GM18511 (cell line): ENCODE results near the gene RTN4R.
"Not testable (repeated sequence)": the region's sequence is repeated elsewhere in the genome, so short reads cannot be mapped to it uniquely, and the experiment has no call there.

Source experiments
- ATAC-seq: cut with Tn5 transposase; IDR thresholded peaks from one replicate; pipeline ENCODE4 v1.9.1; 2021; ENCODE audit warnings: mild to moderate bottlenecking, moderate library complexity; ENCODE audit not compliant: unreplicated experiment

Gene RTN4R

DNA sequence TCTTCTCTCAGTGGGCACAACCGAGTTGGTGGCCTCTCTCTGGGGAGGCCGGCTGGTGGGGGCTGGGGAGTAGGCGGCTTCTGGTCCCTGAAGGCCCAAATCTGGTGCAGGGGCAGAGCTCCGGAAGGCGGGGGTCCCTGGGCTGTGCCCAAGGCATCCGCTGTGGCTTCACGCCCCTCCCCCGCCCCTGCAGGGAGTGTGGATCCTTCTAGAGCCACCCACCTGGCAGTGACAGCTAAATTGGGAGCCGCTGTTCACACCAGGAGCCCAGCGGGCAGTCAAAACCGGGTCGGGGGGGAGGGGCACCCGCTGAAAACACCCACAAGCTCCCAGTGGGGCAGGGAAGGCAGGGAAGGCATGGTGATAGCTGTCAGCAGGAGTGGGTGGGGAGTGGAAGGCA lies 4.6 kb upstream of the RTN4R start:
- no peak for ATAC-seq

DNA sequence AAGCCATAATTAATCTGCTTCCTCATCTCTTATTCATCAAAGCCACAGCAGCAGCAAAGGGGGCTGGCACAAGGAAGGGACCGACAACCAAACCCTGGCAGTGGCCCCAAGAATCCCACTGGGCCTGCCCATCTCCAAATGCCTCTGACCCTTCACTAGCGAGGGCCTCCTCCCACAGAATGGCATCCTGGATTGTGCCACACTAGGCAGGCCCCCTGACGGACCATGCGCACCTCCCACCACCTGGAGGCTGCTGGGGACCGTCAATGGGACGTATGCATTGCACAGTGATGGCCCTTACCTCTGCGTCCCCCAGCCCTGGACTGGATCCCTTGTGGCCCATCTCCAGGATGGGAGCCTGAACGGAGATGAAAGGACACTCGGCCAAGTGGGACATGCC lies 4.1 kb upstream of the RTN4R start:
- ATAC-seq = no peak

DNA sequence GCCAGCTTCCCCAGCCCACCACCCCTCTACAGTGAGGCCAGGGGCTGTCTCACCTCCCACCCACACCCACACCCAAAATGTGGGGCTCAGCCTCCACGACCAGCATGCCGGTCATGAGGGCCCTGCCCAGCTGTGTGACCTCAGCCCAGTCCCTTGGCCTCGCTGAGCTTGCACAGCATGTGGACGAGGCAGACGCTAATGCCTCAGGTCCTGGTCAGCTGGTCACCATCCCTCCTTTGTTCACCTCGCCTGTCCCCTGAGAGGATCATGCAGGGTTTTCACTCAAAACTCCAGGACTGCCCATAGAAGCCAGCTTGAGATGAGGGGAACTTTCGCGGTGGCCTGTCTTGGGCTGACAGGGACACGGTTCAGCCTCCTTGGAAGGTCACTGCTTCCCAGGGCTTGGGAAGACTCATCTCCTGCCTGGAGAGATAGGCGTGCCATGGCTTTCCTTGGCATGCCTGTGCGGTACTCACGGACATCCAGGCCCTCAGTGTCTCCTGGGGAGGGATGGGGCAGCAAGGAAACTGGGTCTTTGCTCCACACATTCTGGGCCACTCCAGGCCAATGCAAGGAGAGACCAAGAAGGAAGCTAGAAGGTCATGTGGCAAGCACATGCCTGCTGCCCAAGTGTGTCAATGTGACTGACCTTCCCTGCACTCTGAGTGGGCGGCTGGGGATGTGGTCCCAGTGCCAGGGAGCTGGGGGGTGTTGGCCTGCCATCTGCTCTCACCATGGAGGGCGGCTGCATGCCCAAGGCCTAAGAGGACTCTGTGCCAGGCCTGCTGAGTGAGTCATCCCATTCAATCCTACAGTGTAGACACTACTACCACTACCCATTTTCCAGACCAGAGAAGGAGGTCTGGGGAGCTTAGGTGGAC lies 3.2 kb upstream of the RTN4R start:
- no peak for ATAC-seq

DNA sequence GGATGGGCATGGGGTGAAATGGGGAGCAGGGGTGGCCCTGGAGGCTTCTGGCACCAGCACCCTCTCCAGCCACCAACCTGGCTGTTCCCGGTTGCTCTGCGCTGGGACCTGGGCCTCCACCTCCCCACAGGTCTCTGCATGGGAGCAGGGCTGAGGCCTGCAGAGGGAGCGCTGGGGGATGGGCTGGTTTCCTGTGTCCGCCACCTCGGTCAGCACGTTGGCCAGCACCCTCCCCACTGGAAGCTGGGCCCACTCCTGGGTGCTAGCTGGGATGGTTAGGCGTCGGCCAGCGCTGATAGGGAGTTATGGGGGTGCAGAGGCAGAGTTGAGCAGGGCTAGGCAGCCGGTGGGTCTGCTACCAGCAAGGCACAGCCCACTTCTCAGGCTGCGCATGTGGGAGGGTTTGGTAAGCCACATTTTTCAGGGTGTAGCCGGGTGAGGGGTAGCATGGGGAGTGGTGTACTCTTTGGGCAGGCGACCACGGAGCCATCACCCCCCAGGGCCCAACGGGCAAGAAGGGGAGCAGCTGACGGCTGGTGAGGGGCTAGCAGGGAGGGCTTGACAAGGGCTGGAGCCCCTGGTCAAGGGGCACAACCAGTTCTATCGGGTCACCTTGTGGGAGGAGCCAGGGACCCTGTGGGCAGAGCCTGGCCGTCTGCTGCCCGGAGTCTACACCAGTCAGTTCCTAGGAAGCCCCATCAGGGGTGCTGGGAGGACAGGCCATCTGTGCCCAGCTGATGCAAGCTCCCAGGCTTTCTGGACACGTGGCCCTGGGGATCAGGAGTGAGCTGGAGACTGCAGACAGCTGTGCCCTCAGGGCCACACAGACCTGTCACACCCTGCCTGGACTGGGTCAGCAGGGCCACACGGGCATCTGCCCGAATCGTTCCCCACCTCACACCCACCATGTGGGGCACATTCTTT lies 2.3 kb upstream of the RTN4R start:
- not testable (repeated sequence) for ATAC-seq

DNA sequence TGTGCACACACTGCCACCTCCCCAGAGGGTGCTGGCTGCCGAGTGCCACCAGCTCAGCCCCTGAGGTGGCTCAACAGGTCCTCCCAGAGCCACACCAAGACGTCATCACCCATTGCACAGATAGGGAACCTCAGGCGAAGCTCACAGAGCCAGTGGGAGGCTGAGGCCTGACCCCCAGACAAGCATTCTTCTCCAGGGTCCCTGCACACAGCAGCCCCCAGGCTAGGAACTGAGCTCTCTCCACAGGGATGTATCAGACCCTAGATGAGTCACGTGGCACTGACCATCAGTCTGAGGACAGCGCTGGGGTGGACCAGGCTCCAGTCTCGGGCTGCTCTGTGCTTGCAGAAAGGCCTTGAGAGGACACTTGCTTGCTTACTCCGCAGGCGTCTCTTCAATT lies 1.6 kb upstream of the RTN4R start:
- ATAC-seq = not testable (repeated sequence)

DNA sequence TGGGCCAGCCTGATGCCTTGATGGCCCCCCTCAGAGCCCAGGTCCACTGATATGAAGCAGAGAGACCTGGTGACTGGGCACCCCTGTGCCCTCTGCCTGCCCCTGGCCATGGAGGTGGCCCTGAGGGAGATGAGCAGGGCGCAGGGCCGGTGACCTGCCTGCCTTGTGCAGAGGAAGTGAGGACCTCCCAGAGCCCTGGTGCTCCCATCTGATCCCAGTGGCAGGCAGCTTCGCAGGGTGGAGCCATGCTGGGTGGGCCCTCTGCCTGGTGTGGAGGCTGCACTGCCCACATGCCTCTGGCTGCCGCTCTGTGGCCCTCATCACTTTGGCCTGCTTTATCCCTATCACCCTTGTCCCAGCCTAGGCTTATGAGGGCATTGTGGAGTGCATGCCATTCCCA lies 1.1 kb upstream of the RTN4R start:
- not testable (repeated sequence) for ATAC-seq

DNA sequence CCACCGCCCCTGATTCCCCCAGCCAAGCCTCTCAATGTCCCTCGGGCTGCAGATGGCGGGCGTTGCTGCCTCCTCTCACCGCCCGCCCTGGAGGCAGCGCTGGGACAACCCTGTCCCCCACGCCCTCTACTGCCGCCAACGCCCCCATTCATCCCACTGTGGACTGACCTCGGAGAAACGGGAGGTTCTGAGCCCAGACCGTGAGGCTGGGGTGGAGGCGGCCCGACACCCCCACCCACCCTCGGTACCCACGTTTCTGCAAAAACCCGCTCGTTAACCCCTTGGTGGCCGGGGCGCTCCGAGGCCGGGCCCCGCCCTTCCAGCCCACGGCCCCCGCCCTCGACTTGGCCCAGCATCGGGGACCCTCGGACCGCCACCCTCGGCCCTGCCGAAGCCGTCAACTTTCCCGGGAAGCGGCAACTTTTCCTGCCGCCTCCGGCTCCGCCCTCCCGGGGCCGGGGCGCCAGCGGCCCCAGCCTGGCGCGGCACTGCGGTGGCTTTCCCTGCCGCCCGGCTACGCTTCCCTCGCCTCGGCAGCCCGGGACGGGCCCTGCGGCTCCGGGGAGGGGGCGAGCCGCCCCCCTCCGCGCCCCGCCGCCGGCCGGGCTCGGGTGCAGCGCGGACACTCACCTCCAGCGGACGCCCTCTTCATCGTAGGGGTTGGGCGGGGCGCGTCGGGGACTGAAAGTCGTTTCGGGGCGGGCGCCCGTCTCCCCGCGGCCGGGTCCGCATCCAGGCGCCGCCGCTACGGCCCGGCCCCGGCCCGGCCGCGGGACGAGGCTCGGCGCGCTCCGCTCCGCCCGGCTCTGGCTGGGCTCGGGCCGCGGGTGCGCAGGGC lies 458 bp downstream of the RTN4R start:
- peak; percentile 6 for ATAC-seq

DNA sequence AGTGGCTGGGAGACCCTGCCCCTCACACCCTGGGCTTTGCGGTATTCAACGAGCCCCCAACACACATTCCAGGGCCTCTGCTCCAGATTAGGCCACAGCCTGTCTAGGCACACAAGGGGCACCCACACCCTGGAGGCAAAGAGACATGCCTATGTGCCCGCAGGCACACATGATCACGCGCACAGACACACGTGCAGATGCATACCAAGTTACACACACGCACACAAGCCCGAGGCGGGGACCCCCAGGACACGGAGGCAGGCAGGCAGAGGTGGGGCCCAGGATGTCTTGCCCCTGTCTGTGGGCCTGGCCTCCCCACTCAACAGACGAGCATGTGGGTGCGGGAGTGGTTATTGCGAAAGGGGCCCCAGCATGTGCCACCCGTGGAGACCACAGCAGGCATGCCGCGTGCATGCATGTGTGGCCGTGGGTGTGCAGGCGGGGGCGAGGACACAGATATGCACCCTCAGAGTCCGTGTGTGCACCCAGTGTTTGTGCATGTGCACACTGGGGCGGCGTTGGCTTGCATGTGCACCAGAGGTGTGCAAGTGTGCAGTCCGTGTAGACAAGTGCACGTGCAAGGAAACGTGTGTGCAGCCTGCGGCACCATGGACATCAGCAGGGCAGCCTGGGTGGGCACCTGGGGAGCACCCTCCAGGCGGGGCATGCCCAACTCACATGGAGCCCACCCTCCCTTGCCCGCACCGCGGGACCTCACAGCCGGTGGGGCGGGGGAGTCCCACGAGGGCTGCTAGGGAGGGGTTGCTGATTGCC lies 1.3 kb downstream of the RTN4R start:
- ATAC-seq = not testable (repeated sequence)

DNA sequence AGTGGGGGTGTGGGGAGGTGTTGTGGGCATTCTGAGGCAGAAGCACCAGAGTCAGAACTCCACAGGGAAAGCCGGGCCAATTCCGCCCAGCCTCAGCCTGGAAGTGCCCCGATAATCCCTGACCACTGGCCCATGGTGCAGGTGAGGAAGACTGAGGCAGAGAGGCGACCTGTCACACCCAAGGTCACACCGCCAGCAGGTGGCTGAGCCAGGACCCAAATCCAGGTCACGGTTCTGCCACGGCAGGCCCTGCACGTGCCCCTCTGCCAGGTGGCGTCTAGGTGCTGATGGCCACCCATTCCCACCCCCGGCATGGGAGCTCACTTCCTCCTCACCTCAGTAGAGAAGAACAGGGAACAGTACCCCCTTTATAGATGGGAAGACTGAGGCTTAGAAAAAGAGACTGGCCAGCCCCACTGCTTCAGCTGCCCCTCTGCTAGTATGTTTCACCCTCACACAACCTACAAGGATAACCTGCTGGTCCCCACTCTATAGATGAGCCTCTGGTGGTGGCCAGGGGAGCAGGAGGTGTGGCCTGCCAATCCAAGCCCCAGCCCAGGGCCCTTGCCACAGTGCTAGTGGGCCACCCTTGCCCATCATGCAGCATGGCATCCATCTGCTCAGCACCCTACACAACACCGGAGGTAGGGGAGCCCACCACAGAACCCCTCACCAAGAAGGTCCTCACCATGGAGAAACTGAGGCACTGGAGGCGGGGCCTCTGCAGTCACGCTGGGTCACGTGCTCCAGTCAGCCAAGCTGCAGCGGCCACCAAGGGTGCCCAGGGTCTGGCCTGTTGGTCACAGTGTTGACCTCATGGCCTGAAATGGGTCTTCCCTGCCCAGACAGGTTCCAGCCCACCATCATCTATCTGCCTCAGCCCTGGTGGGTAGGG lies 2.1 kb downstream of the RTN4R start:
- not testable (repeated sequence) for ATAC-seq

DNA sequence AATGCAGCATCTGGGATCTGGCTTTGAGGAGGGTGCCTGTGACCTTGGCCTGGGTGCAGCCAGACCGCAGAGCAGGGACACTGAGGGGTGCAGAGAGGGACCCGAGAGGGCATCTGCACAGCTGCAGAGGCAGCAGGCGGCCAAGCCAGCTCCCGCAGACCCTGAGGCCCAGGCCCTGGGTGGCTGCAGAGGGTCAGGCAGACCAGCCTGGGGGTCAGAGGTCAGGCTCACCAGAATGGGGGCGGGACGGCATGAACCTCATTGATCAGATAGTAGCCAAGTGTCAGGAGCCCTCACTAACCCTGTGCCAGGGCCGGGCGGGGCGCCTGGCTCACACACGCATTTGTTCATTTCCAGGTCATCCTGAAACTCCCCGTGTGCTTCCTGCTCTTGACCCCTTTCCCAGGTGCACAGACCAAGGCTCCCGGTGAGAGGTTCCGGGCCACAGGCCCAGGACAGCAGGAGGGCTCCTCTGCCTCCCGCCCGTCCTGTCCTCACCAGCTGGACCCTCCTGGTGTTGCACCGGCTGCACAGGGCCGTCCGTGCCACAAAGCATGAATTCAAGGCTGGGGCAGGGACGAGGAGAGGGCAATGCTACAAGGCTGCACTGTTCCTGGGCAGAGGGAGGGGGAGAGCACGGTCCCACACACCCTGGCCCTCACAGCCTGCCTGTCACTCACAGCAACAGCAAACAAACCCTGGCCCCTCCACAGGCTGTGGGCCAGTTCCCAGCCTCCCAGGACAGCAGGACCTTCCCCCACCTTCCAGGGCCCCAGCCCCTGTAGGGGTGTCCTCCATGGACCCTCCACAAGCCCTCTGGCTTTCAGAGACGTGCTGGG lies 3.3 kb downstream of the RTN4R start:
- ATAC-seq = no peak

DNA sequence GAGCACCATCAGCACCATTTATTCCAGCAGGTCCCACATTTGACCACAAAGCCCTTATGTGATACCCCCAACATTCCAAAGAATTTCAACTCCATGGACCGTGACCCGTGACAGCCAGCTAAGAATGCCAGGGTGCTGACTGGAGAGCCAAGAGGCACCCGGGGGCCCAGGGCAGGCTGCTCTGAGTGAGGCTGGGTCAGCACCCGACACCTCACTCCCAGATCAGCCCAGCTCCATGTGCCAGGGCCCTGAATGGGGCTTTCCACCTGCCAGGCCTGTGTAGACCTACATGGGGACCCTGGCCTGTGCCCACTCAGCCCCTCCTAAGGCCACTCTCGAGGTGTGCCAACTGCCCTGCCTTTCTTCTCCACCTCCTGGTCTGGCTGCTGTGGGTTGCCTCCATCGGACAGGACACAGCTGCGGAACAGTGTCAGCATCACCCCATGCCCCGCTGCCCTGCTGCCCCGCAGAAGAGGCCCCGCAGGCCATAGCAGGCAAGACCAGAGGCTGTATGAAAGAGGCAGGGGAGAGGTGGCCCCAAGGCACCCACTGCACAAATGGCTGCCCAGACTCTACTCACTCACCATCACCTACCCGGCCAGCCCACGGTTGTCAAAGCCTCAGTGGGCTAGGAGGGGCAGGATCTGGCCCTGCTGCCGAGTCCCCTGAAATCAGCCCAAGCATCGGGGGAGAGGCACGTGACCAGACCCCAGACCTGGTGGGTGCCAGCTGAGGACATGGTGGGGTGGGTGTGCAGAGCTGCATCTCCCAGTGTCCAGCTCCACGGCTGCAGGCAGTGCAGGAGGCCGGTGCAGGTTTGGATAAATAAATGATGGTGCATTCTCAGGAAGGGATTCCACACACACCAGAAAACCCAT lies 4.5 kb downstream of the RTN4R start:
- ATAC-seq = not testable (repeated sequence)

DNA sequence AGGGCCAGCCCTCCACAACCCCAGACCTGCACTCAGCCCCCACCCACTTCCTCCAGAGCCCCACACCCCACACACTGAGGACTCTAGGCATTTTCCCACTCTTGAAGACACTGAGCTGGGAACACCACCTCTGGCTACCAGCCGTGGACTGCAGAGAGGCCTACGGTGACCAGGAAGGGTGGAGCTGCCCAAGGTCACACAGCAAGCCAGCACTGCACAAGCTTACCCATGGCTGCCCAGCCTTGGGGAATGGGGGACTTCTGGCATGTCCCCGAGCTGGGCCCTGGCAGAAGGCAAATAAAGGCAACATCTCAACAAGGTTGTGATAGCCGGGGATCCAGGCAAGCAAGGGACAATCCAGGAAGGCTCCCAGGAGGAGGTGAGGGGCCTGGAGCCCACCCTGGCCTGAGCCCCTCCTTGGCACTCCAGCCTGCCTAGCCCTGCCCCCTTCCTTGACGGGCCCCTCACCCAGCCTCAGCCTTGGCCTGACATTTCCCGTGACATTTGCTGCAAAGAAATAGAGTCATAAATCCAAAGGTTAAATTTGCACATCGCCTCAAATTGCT lies 5.5 kb downstream of the RTN4R start:
- no peak for ATAC-seq

DNA sequence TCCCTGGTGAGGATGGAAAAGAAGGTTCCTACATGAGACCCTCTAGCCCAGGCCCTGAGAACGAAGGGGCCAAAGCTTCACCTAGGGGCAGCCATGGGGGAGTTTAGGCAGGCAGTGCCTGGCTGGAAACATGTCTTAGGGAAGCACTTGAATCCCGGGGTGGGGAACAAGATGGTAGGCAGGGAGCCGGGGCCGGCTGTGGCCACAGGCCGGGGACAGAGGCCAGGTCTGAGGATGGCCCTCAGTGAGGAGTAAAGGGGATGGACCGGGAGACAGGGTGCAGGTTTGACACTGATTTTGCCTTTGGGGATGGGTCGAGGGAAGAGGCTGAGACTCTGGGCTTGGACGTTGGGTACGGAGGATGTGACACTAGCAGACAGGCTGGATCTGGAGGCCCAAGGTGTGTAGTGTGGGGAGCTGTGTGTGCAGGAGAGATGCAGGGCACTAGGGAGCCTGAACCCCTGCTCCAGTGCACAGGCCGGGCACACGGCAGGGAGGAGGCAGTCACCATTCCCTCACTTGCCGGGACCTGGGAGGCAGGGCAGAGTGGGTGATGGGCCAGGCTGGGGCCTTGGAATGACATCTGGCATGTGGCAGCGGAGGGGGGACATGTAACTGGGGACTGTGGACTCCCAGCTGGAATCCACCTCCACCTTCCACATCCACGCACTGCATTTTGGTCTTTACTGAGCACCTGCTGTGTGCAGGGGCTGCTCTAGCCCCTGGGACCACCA lies 6.1 kb downstream of the RTN4R start:
- ATAC-seq = no peak

DNA sequence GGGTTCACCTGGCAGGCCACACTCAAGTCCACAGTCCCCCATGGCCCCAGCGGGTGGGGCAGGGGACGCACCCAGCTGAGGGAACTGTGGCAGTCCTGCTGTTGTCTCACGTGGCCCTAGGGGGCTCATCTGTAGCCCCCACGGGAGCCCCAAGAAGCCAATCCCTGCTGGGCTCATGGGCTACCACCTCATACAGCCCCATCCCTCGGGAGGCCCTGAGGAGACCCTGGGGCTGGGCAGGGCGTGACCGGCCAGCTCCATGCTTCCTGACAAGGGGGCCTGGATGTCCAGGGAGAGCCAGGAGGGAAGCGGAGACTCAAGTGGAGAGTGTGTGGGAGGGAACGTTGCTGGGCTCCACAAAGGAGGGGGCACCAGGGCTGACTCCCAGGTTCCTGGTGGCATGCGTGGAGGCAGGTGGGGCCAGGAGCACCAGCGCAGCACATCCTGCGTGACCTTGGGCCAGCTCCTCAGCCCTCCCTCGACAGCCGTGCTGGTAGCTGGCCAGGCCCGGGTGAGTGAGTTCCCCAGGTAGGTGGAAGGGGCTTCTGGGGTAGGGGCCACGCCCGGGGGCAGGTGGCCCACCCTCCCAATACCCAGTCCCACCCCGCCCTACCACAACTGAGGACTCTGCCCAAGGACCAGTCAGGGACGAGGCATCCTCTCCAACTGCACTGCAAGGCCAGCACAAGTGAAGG lies 7.9 kb downstream of the RTN4R start:
- no peak for ATAC-seq

DNA sequence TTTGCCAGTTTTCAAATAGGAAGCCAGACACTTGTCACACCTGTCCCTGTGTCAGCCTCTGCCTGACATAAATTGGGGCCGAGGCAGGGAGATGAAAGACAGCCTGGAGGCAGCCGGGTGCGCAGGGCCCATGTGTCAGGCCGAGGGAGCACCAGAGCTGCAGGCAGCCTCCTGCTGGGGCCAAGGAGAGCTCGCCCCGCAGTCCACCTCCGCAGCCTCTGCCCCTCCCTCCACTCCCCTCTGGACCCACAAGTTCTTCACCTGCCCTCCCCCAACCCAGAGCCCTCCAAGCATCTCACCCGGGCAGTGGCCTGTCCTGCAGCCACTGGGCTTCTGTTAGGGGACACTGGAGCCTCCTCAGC lies 8.8 kb downstream of the RTN4R start:
- ATAC-seq = no peak
